GM20000 (cell line): ENCODE measurements around the gene CD80.

Experiments
- DNase-seq: peaks from one replicate; pipeline ENCODE4 v3.0.0; 2012; ENCODE audit warnings: low spot score
- TF ChIP-seq, protein P1 (sequence below): IDR thresholded peaks from 2 replicates; pipeline ENCODE4 v1.5.1; 2012; ENCODE audit warnings: mild to moderate bottlenecking, control low read depth; ENCODE audit errors: extremely low read depth, missing control alignments

Gene CD80, protein sequence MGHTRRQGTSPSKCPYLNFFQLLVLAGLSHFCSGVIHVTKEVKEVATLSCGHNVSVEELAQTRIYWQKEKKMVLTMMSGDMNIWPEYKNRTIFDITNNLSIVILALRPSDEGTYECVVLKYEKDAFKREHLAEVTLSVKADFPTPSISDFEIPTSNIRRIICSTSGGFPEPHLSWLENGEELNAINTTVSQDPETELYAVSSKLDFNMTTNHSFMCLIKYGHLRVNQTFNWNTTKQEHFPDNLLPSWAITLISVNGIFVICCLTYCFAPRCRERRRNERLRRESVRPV

GRCh38 chr3:119559441-119559963, at the start of gene CD80:
Gene CD80 (minus strand): TSS chr3:119559614. CDS start chr3:119557728, 1,886 bp downstream.
- TF ChIP-seq, protein P1, sequence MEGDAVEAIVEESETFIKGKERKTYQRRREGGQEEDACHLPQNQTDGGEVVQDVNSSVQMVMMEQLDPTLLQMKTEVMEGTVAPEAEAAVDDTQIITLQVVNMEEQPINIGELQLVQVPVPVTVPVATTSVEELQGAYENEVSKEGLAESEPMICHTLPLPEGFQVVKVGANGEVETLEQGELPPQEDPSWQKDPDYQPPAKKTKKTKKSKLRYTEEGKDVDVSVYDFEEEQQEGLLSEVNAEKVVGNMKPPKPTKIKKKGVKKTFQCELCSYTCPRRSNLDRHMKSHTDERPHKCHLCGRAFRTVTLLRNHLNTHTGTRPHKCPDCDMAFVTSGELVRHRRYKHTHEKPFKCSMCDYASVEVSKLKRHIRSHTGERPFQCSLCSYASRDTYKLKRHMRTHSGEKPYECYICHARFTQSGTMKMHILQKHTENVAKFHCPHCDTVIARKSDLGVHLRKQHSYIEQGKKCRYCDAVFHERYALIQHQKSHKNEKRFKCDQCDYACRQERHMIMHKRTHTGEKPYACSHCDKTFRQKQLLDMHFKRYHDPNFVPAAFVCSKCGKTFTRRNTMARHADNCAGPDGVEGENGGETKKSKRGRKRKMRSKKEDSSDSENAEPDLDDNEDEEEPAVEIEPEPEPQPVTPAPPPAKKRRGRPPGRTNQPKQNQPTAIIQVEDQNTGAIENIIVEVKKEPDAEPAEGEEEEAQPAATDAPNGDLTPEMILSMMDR, result peak; percentile 67
- DNase-seq, result peak; percentile 58

- no peak for DNase-seq
- TF ChIP-seq, protein P1, result no peak
These were observed 49.1 kb upstream of the CD80 start for GRCh38 chr3:119608405-119609000.

DNA sequence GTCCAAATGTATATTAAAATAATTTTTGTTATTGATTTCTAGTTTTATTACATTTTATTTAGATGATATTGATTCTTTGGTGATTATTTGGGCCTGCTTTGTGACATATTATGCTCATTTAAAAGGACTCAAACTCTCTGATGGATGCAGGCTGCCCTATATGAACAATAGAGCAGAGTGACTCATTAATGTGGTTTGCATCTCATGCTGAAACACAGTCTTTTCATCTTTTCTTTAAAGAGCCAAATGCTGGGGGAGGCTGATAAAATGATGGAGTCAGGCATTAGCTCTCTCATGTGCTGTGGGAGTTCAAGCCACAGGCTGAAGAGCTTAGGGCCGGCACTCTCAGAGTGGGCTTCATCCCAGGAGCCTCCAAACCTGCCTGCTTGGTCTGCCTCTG, 45.5 kb upstream of the CD80 start:
- no peak for DNase-seq
- TF ChIP-seq, protein P1, result no peak

DNA sequence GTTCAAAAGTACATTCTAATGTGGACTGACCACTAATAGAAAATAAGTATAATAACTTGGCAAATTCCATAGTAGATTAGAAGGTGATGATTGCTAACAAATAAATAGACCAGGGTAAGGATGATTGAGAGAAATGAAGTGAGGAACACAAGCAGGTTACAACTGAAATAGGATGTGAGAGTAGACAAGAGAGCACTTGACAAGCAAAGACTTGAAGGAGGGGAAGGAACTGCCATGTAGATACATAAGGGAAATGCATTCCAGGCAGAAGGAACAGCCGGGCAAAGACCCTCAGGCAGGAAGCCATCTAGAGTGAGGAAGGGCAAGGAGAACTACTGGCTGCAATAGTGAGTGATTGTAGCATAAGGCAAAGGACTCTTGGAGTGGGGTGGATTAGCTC, 43.3 kb upstream of the CD80 start:
- DNase-seq, result no peak
- TF ChIP-seq, protein P1, result no peak

- no peak for DNase-seq
- TF ChIP-seq, protein P1, result no peak
These were observed 41.7 kb upstream of the CD80 start for GRCh38 chr3:119601154-119601553.

GRCh38 chr3:119600732-119601131, 41.3 kb upstream of the CD80 start:
- TF ChIP-seq, protein P1, result peak; percentile 86
- peak; percentile 67 for DNase-seq

DNA sequence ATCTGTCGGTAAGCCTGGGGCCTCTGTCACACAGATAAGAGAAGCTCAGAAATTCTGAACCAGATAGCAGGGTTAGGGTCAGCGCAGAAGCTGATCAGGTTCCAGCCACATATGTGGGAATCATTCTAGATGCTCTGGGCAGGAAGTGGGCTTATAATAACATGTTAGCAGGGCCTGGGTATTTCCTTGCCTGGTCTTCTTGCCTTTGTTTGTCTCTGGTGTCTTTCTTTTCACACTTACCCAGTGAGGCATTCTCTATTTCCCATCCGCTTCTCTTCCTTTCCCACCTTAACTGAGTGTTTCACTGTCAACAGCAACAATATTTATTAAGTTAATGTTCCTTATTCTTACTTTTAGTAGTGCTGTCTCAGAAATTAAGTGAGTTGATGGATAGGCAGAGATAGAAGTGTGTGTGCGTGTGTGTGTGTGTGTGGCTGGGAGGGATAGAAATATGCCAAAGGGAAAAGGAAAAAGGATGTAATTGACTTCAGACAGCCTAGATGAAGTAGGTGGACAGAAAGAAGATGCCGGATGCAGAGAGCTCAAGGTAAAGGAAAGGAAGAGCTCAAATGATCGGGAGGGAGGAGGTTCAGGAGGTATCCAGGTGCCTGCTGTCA, 40.3 kb upstream of the CD80 start:
- no peak for DNase-seq
- TF ChIP-seq, protein P1, result no peak
